Activated CD4-positive, alpha-beta T cell treated with anti-CD3 and anti-CD28 coated beads for 48 hours (primary cell): ENCODE measurements around the gene PGAP3.

ENCODE experiments used
- DNase-seq: peaks from one replicate; pipeline ENCODE4 v3.0.0-alpha.2; 2020

Gene PGAP3

GRCh38 chr17:39655105-39655504 lies 32.8 kb downstream of the PGAP3 start:
- DNase-seq = no peak

DNA sequence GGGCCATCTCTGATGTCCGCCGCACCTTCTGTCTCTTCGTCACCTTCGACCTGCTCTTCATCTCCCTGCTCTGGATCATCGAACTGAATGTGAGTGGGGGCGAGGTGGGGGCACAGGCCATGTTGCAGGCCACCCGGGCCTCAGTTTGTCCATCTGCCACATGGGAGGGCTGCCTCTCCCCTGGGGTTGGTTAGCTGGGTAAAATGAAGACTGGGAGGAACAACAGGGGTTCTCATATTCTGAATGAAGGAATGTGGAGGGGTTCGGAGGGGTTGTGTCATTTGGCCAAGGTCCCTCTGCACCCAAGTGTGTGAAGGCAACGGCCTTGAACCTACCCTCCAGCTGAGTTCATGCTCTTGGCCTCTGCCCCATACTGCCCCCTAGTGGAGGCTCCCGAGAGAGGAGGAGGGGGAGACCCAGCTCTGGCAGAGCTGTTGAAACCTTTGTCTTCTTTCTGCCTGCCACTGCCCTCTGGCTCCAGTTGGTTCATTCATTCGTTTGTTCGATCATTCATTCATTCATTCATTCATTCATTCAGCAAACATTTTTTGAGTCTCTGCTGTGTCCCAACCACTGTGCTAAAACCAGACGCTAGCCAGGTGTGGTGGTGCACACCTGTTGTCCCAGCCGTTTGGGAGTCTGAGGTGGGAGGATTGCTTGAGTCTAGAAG lies 34.1 kb downstream of the PGAP3 start:
- DNase-seq = peak; percentile 91

DNA sequence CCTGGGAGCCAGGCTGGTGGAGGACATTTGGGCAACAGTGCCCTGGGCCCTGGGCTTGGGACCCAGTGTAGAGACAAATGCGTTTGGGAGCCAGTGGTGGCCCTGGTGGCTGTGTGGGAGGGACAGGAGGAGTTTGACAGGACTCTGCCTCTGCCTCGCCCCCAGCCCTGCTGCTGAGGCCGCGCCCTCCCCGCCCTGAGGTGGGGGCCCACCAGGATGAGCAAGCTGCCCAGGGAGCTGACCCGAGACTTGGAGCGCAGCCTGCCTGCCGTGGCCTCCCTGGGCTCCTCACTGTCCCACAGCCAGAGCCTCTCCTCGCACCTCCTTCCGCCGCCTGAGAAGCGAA lies 34.6 kb downstream of the PGAP3 start:
- no peak for DNase-seq

GRCh38 chr17:39652587-39653315 lies 35.1 kb downstream of the PGAP3 start:
- DNase-seq = no peak

GRCh38 chr17:39651923-39652586 lies 35.8 kb downstream of the PGAP3 start:
- DNase-seq = no peak

DNA sequence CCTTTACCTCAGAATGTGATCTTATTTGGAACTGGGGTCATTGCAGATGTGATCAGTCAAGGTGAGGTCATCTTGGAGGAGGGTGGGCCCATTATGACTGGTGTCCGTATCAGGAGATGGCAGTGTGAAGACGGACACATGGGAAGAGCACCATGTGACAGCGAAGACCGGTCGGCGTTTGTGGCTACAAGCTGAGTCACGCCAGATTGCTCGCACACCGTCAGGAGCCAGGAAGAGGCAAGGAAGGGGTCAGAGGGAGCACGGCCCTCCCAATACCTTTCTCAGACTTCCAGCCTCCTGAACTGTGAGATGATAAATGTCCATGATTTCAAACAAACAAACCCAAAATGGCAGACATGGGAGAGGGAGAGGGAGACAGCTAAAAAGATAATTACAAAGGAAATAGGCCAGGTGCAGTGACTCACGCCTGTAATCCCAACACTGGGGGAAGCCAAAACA lies 37.7 kb downstream of the PGAP3 start:
- no peak for DNase-seq

DNA sequence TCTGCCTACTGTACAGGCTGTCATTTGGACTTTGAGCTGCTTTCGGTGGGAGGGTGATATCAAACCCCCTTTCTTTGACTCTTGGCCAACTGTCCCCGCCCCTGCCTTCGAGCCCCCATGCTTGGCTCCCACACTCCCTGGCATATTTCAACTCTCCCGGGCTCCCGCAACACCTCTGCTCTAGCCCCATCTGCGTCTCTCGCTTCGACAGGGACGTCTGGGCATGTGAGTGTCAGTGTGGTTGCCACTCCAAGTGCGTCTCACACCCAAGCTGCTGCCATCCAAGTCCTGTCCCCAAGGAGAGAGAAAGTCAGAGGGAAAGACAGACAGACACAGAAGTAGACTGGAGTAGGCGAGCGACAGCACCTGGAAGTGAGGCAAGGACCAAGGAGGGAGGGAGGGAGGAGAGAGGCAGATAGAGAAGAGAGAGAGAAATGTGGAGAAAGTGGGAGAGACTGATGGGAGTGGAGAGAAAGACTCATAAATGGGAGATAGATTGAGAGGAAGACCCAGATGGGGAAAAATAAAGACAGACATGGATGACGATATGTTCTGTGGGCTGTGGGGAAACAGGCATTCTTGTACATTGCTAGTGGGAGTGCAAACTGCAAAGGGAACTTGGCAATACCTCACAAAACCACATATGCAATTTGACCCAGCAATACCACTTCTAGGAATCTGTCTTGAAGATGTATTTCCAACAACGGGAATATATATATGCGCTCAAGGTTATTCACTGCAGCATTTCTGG lies 39.1 kb downstream of the PGAP3 start:
- no peak for DNase-seq

DNA sequence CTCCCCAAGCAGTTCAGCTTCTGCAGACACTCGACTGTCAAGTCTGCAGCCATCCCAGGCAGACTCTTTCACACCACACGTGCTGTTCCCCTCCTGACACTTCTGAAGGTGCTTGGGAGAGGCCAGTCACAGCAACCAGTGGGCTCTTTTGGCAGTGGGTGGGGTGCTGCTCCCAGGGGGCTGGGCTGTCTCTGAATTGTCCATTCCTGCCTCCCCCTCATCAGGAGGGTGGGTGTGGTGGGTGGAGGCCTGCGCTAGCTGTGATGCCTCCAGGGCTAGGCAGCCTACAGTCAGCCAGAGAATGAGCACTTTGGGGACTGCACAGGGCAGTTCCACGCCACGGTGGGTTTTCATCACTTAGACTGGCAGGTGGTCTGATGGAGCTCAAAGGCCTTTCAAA lies 40.6 kb downstream of the PGAP3 start:
- no peak for DNase-seq

DNA sequence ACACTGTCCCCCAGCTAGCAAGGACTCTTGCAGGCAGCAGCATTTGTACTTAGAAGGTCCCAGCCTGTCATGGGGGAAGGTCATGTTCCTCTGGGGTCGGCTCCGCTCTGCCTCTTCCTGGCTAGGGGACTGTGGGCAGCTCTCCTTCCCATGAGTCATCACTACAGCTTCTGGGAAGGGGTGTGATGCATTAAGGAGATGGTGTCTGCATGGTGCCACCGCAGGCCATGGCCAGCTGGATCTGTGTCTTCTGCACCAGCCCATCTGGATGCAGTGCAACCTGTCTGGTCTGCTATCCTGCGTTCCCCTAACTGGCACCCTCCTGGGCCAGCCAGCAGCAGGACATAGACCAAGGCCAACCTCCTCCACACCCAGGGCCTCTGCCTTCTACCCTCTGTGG lies 44.6 kb downstream of the PGAP3 start:
- no peak for DNase-seq

DNA sequence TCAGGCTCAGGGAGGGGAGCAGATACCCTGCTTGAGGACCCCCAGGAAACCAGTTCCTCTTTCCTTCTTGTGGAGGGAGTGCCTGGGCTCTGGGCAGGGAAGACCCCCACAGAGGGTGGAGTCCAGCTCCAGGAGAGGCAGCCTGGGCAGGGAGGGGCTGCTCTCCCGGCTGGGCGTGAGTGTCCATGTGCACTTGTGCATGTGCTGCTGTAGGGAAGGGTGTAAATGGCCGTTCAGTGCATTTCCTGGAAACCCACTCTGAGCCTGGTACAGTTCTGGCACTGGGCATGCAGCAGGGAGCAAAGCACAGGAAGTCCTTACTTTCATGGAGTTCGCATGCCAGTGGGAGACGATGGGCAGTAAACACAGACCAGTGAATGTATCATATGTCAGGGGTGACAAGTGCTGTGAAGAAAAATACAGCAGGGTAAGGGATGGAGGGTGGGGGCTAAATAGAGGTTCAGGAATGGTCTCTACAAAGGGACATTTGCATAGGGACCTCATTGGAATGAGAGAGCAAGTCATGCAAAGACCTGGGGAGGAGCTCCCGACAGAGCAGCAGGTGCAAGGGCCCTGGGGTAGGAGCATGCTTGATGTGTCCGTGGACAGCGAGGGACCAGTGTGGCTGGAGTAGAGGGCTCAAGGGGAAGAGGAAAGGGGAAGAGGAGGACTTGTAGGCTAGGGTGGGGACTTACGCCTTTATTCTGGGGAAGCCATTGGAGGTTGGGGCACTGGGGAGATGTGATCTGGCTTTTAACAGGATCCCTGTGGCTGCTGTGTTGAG lies 45.4 kb downstream of the PGAP3 start:
- no peak for DNase-seq

DNA sequence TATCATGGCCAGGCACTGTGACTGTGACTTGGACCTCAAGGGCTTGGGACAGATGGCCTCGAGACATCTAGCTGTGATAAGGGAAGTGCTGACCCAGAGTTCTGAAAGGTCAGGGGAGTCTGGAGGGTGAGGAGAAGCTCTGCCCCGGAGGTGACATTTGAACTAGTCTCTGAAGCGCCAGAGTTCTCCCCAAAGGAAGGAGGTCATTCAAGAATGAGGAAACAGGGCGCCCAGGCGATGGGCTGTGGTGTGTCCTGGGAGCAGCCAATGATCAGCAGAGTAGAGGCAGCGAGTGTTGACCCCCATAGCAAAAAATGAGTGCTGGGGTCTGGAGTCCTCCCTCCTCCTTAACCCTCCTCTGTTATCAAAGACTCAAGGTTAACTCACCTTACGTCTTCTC lies 46.0 kb downstream of the PGAP3 start:
- DNase-seq = no peak

DNA sequence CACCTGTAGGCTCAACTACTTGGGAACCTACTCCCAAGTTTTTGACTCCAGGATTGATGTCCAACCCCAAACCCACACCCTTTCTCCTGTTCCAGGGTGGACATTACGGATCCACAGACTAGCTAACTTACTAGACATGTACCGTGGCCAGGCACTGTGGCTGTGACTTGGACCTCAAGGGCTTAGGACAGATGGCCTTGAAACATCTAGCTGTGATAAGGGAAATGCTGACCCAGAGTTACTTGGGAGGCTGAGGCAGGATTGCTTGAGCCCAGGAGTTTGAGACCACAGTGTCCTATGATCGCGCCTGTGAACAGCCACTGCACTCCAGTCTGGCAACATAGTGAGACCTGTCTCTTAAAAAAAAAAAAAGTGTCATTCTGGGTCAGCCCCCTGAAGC lies 46.8 kb downstream of the PGAP3 start:
- no peak for DNase-seq

GRCh38 chr17:39640591-39641031 lies 47.2 kb downstream of the PGAP3 start:
- DNase-seq = no peak

DNA sequence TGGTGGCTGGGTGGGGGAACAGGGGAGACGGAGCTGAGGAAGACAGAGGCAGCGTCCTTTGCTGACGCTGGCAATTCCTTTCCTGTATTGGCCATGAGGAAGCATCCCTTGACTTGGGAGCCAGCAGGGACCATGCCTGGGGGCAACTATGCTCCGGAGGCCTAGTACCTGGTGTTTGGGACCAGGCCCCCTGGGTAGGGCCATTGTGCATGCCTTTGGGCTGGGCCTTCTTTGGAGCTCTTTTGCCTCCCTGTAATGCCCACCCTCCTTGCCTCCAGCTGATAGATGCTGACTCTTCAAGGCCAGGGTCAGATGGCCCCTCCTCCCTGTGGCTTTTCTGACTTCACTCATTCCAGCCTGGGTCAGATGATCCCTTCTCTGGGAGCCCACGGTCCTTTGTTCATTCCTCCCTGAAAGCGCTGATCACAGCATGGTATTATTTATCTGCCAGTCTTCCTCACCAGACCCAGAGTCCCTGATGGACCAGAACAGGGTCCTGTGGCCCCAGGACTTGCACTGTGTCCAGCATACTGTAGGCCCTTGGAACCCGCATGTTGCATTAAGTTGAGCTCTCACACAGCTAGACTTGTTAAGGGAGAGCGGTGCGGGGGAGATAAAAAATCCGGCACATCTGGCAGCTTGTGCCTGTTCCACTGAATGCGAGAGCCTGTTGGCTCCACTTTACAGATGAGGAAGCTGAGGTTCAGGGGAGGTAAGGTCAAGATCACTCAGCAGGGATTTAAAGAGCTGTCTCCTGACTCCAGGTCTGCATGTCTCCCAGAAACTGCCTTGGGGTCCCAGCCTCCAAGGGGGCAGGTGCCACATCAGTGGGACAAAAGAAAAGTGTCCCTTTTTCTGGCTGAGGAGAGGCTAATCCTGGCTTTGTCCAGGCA lies 48.0 kb downstream of the PGAP3 start:
- DNase-seq = no peak

DNA sequence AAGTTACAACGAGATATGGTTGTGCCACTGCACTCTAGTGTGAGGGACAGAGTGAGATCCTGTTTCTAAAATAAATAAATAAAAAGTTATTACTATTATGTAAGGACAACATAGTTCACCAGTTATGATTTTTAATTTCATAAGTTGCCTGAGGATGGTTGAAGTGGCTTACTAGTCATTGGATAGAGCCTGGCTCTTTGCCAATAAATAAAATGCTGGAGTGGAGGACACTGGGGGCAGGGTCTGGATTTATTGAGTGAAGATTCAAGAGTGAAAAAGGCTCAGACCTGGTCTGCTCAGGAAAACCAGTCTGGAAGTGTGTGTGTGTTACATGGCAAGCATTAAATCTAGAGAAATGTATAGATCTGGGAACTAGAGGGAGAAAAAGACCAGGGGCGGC lies 48.8 kb downstream of the PGAP3 start:
- DNase-seq = no peak

DNA sequence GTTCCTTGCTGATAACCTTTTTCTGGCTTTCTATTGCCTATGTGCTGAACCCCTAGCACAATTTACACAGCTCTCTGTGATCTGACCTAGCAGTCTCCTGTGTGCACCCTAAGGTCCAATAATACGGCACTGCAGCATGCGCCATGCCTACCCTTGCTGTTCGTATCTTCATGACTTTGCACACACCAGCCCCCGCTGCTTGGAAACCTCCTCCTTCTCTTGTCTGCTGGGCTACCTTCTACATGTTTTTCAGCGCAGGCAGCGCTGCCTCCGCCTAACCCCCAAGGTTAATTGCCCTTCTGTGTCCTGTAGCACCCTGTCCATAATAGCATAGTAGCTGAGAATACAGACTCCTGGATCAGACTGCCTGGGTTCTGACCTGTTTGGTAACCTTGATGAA lies 49.5 kb downstream of the PGAP3 start:
- no peak for DNase-seq

DNA sequence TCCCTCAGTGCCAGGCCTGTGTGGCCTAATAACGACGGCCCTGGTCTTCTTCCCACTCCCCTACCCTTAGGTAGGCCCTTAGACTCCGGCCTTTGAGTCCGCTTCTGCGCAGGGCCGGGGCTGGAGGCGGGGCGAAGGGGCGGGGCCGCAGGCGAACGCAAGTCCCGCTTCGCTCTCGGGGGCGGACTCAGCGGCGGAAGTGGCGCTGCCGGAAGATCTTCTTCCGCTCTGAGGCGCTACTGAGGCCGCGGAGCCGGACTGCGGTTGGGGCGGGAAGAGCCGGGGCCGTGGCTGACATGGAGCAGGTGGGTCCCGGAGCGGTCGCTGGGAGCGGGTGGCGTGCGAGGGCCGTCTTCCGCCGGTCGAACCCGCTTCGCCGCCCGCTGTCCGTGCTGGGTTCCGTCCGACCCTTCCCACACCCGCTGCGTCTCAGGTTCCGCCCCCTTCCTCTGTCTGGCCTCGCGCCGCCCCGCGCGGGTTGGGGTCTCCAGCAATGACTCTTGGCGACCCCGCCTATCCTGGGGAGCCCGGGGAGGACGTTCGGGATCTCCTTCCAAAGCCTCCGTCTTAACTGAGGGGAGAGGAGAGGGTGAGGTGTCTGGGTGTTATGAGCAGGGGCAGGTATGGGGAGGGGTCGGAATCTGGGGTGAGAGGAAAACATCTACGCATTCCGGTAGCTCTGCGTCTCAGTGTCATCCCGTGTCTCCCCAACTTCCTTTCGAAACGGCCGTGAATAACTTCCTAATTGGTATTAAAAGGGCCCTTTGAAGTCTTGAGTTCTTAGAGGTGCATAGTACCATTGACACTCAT lies 50.7 kb downstream of the PGAP3 start, which contains the start of gene STARD3:
STARD3 (plus strand) TSS at position 218 of the 810 bp plus-strand sequence. CDS start 16,388 bp downstream, outside the sequence.
- peak; percentile 94 for DNase-seq

DNA sequence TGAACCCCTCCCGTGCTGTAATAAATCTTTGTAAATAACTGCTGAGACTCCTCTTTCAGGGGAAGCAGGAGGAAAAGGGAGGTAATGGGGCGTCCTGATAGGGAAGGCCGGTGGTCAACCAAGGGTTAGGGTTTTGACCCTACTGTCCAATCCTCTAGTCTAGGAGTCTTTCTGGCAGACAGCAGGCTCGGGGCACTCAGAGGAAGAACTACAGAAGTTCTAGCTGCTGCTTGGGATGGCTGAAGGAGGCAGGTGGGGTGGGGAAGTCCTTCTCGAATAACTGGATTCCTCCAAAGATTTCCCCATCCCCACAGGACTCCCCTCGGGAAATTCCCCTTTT lies 51.3 kb downstream of the PGAP3 start:
- DNase-seq = peak; percentile 13

DNA sequence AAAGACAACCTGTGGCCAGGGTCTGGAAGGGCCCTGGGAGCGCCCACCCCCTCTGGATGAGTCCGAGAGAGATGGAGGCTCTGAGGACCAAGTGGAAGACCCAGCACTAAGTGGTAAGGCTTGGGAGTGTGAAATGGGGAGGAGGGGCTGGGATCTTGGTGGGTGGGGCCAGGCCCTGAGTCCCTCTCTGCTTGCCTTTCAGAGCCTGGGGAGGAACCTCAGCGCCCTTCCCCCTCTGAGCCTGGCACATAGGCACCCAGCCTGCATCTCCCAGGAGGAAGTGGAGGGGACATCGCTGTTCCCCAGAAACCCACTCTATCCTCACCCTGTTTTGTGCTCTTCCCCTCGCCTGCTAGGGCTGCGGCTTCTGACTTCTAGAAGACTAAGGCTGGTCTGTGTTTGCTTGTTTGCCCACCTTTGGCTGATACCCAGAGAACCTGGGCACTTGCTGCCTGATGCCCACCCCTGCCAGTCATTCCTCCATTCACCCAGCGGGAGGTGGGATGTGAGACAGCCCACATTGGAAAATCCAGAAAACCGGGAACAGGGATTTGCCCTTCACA lies 52.2 kb downstream of the PGAP3 start:
- peak; percentile 15 for DNase-seq

GRCh38 chr17:39634384-39634871 lies 53.4 kb downstream of the PGAP3 start:
- DNase-seq = peak; percentile 21
